HEK293T (cell line): Measurements from ENCODE around the gene RRBP1.

Source experiments
- CTCF ChIA-PET: fragments of 350-600 bp; formaldehyde crosslinking; extraction: SDS; loops from one replicate; lab custom pipeline; 2021; ENCODE audit warnings: antibody characterized with exemption, inconsistent platforms; lab: Yijun Ruan, JAX
- POLR2A ChIA-PET: fragments of 350-600 bp; formaldehyde crosslinking; extraction: SDS; loops from one replicate; lab custom pipeline; 2020; ENCODE audit warnings: antibody characterized with exemption, inconsistent platforms; lab: Yijun Ruan, JAX
- DNase-seq: peaks from one replicate; pipeline ENCODE4 v3.0.0; 2012; ENCODE audit warnings: mixed read lengths; ENCODE audit errors: extremely low spot score
- ARNT ChIP-seq: fragments of 450-650 bp; IDR thresholded peaks from 2 replicates; pipeline ENCODE4 v1.6.1; 2017; ENCODE audit warnings: mild to moderate bottlenecking
- BHLHE40 ChIP-seq: fragments of 450-650 bp; IDR thresholded peaks from 2 replicates; pipeline ENCODE4 v1.6.1; 2016; ENCODE audit warnings: mild to moderate bottlenecking, moderate library complexity, borderline replicate concordance
- CTBP1 ChIP-seq: fragments of 450-650 bp; IDR thresholded peaks from 2 replicates; pipeline ENCODE4 v1.6.1; 2016; ENCODE audit warnings: borderline replicate concordance
- ELF4 ChIP-seq: fragments of 450-650 bp; IDR thresholded peaks from 2 replicates; pipeline ENCODE4 v1.6.1; 2017; ENCODE audit warnings: antibody characterized with exemption
- FOXA1 ChIP-seq: fragments of 450-650 bp; IDR thresholded peaks from 2 replicates; pipeline ENCODE4 v1.6.1; 2016; ENCODE audit warnings: mild to moderate bottlenecking
- FOXK2 ChIP-seq: fragments of 450-650 bp; IDR thresholded peaks from 2 replicates; pipeline ENCODE4 v1.6.1; 2016; ENCODE audit warnings: mild to moderate bottlenecking
- FOXM1 ChIP-seq: fragments of 450-650 bp; IDR thresholded peaks from 2 replicates; pipeline ENCODE4 v1.6.1; 2017; ENCODE audit warnings: mild to moderate bottlenecking, borderline replicate concordance
- HDGF ChIP-seq: fragments of 450-650 bp; IDR thresholded peaks from 2 replicates; pipeline ENCODE4 v1.6.1; 2017; ENCODE audit warnings: antibody characterized with exemption, borderline replicate concordance
- L3MBTL2 ChIP-seq: fragments of 450-650 bp; conservative IDR thresholded peaks from 2 replicates; pipeline ENCODE4 v1.6.1; 2016; ENCODE audit warnings: mild to moderate bottlenecking
- LEF1 ChIP-seq: fragments of 450-650 bp; IDR thresholded peaks from 2 replicates; pipeline ENCODE4 v1.6.1; 2017; ENCODE audit warnings: mild to moderate bottlenecking, borderline replicate concordance
- NFRKB ChIP-seq: fragments of 450-650 bp; IDR thresholded peaks from 2 replicates; pipeline ENCODE4 v1.6.1; 2016; ENCODE audit warnings: mild to moderate bottlenecking, moderate library complexity
- SP1 ChIP-seq: fragments of 450-650 bp; IDR thresholded peaks from 2 replicates; pipeline ENCODE4 v1.6.1; 2017
- SUZ12 ChIP-seq: fragments of 450-650 bp; IDR thresholded peaks from 2 replicates; pipeline ENCODE4 v1.6.1; 2016; ENCODE audit warnings: mild to moderate bottlenecking
- TARDBP ChIP-seq: fragments of 450-650 bp; IDR thresholded peaks from 2 replicates; pipeline ENCODE4 v1.6.1; 2016
- ZNF384 ChIP-seq: fragments of 450-650 bp; IDR thresholded peaks from 2 replicates; pipeline ENCODE4 v1.6.1; 2016
- TF ChIP-seq, protein P1 (sequence below): fragments of 450-650 bp; IDR thresholded peaks from 2 replicates; pipeline ENCODE4 v1.6.1; 2016

Gene RRBP1

DNA sequence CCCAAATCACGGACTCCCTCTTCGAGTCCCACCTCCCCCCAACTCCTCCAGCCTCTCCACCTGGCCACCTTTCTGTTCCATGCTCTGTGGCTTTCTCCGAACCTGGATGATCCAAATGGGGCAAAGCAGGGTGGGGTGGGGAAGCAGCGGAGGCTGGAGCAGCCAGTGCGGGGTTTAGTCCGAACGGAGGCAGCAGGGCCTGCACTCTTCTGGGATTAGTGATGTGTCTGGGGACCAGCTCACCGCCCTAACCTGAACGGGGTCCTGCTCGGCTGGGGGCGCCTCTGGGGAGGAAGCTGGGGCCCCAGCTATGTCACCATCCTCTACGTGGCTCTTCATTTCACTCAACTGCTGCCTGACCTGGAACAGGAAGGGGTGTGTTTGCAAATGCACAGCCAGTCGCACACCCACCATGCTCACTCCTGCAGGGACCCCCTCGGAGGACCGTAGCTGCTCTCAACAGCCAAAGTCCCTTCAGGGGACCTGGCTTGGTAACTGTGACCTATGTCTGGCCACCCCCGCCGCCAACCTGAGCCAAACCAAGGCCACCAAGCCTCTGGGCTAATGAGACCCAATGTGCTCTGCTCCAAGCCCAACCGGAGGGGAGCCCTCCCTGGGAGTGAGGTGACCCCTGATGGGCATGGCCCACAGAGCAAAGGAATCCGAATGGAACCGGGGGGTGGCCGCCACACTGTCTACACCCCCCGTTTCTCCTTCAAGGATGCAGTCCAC is 65.4 kb downstream of the RRBP1 start:
- POLR2A ChIA-PET: no interaction called here
- DNase-seq: no peak
- TF ChIP-seq FOXA1 (no peak), NFRKB (no peak), TARDBP (no peak), ARNT (no peak)
- CTCF ChIA-PET: interaction anchor here (1.0 kb wide), 1 partner anchor 80 kb away, joined by 3 read pairs; no protein-coding TSS in a partner anchor

GRCh38 chr20:17615645-17616479 is 66.2 kb downstream of the RRBP1 start:
- POLR2A ChIA-PET: interaction anchor here (3.1 kb wide), 1 partner anchor 46 kb away, joined by 11 read pairs; the partner anchor contains the start of gene DSTN
- no peak for TF ChIP-seq ZNF384
- no peak for TF ChIP-seq CTBP1
- TF ChIP-seq, protein P1, sequence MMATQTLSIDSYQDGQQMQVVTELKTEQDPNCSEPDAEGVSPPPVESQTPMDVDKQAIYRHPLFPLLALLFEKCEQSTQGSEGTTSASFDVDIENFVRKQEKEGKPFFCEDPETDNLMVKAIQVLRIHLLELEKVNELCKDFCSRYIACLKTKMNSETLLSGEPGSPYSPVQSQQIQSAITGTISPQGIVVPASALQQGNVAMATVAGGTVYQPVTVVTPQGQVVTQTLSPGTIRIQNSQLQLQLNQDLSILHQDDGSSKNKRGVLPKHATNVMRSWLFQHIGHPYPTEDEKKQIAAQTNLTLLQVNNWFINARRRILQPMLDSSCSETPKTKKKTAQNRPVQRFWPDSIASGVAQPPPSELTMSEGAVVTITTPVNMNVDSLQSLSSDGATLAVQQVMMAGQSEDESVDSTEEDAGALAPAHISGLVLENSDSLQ: no peak
- no peak for TF ChIP-seq ELF4
- TF ChIP-seq FOXM1: no peak
- TF ChIP-seq HDGF: no peak
- no peak for TF ChIP-seq FOXA1
- TF ChIP-seq SUZ12: no peak
- no peak for DNase-seq
- CTCF ChIA-PET: no interaction called here

- ChIA-PET CTCF (no interaction called here), POLR2A (interaction anchor here (3.1 kb wide), 1 partner anchor 45 kb away, joined by 11 read pairs; the partner anchor contains the start of gene DSTN)
- no peak for DNase-seq
- TF ChIP-seq TARDBP (no peak), NFRKB (no peak), FOXA1 (no peak)
These were observed 67.0 kb downstream of the RRBP1 start for GRCh38 chr20:17614812-17615644.

DNA sequence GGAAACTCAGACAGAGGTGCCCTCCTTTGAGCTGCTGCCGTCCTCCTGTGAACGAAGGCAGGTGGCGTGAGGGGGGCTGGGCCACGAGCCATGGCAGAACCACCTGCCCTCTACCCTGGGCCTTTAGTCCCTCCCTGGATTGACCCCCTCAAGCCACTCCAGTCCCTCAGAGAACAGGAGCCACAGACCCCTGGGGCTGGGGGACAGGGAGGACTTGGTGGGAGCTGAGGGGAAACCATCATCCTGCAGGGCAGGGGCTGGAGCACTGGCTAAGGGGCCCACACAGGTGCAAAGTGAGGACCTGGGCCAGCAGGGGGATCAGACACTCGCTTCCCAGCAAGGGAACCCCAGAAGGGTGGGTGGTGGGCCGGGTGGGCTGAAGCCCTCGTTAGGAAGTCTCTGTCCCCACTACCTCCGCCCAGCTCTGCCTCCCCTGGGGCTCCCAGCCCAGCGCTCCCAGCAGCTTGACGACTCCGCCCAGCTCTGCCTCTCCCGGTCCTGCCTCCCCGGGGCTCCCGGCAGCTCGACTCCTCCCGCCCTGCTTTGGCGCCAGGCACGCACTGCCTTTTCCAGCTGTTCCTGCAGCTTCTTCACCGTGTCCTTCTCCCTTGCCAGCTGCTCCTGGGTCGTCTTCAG is 67.7 kb downstream of the RRBP1 start:
- DNase-seq: no peak
- POLR2A ChIA-PET: interaction anchor here (3.1 kb wide), 1 partner anchor 44 kb away, joined by 11 read pairs; the partner anchor contains the start of gene DSTN
- CTCF ChIA-PET: no interaction called here
- TF ChIP-seq TARDBP: no peak
- TF ChIP-seq CTBP1: no peak
- TF ChIP-seq FOXA1: no peak
- no peak for TF ChIP-seq ARNT

- no peak for DNase-seq
- POLR2A ChIA-PET: interaction anchor here (3.1 kb wide), 1 partner anchor 43 kb away, joined by 11 read pairs; the partner anchor contains the start of gene DSTN
- TF ChIP-seq ZNF384 (no peak), L3MBTL2 (no peak), BHLHE40 (no peak), CTBP1 (no peak), FOXA1 (no peak), NFRKB (no peak), FOXM1 (no peak), HDGF (no peak), SP1 (no peak), LEF1 (no peak), FOXK2 (no peak), SUZ12 (no peak), ARNT (no peak)
- TF ChIP-seq, protein P1: no peak
- CTCF ChIA-PET: interaction anchor here (1.0 kb wide), 1 partner anchor 100 kb away, joined by 5 read pairs; no protein-coding TSS in a partner anchor
These were observed 68.5 kb downstream of the RRBP1 start for GRCh38 chr20:17613328-17614175.
